ENCODE results near the gene HDAC4.

The HDAC4 gene

DNA sequence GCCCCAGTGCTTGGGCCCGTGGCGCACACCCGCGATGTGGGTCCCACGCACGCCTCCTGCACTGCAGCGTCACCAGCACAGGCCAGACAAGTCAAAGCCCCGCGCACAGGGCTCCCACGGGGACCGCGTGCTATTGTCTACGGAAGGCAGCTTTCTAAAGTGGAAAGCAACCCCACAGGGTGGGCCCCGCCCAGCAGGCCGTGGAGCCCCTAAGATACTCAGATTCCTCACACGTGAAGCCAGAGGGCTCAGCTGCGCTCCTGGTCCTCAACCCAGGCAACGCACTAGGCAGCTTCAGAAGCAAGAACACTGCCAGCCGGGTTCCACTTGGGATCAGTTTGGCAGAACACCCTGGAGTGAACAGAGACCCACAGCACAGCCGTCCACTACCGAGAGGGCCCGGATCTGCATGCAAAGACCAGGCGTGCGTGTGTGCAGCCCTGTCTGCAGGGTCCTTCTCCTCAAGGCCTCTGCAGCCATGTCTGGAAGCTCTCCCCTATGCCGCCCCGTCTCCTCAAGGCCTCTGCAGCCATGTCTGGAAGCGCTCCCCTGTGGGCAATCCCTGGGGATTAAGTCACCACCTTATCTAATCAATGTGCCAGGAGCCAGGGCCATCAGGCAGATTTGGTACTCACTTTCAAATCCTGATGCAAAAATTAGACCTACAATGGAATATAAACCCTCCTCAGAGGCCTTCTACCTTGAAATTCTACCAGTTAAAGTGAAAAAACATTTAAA is 231.3 kb downstream of the HDAC4 start:
- no peak for DNase-seq (ENCODE audit: low read depth in 2 of 2)

GRCh38 chr2:239168575-239168974 is 232.2 kb downstream of the HDAC4 start:
- DNase-seq (ENCODE audit: low read depth in 2 of 2), result no peak

DNA sequence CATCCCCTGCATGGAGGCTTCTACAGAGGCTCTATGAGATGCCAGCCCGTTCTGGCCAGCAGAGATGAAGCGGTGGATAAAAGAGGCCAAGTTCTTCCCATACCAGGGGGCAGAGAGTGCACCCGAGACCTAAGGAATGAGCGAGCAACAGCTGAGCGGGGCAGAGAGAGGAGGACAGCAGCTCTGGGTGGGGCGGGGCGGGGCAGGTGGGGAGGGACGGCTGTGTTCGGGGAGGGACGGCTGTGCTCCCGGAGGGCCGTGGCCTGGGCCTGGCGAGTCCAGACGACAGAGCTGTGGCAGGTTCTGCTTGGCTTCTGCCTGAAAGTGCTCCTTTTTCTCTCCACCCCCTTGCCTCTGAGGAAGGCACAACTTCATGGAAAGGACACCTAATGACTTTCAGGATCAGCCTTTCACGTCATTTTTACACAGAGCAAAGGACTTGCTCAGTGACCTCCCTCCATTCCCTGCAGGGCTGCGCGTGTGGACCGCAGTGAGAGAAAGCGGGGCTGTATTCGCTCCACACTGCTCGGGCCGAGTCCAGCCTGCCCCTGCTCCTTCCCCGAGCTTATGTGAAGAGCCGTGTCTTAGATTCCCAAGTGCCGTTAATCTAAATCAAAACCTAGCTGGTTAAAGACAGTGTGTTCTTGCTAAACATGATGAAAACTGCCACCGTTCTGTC is 232.9 kb downstream of the HDAC4 start:
- DNase-seq (ENCODE audit: low read depth in 2 of 2), result no peak

GRCh38 chr2:239167011-239167673 is 233.7 kb downstream of the HDAC4 start:
- DNase-seq (ENCODE audit: low read depth in 2 of 2), result no peak

DNA sequence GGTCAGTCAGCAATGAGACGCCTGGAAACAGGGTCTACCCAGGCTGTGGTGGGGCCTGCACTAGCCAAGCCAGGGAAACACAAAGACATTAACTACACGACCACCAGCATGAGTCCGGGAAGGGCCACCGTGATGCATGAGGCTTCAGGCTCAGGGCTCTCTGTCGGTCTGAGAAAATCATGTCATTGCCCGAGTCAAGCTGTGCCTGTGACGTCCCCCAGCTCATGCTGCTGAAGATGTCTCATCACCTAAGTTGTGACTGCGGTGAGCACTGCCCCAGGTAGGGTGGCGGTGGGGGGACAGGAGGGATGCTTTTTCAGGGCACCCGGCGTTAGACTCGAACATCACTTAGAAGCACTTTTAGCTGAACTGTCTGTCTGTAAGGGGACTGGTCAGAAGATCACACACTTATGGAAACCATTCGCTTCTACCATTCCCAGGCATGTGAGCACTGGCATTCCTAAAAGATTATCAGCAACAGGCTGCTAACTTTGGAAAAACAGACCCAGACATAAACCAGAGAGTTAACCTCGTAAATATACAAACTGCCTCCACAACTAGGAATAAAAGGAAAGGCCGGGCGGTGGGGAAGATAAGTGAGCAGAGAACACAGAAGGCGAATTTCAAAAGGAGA is 234.5 kb downstream of the HDAC4 start:
- no peak for DNase-seq (ENCODE audit: low read depth in 2 of 2)

DNA sequence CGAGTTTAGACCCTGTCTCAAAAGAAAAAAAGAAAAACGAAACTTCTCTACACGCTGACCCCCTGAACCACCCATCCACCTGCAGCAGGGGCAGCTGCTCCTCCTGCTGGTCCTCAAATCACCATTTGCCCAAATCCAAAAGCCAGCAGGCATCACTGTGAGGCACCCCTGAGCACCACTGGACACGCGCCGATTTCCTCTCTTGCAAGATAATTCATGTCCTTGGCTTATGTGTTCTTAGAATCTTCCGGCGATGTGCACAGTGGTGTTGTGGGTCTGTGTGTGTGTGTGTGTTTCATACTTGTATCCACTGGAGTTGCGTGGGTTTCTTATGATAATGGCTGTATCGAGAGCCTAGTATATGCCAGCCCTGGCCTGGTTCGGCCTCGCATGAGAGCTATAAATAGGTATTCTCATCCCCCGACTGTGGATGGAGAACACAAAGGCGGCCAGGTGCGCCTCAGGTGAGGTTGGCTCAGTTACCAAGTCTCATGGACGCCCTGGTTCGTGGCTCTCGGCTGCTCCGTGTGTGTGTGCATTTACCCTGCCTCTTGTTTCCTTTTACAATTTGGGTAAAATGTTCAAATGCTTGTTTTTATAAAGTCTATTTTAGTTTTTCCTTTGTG is 235.5 kb downstream of the HDAC4 start:
- no peak for DNase-seq (ENCODE audit: low read depth in 2 of 2)

GRCh38 chr2:239164335-239164871 is 236.4 kb downstream of the HDAC4 start:
- no peak for DNase-seq (ENCODE audit: low read depth in 2 of 2)

DNA sequence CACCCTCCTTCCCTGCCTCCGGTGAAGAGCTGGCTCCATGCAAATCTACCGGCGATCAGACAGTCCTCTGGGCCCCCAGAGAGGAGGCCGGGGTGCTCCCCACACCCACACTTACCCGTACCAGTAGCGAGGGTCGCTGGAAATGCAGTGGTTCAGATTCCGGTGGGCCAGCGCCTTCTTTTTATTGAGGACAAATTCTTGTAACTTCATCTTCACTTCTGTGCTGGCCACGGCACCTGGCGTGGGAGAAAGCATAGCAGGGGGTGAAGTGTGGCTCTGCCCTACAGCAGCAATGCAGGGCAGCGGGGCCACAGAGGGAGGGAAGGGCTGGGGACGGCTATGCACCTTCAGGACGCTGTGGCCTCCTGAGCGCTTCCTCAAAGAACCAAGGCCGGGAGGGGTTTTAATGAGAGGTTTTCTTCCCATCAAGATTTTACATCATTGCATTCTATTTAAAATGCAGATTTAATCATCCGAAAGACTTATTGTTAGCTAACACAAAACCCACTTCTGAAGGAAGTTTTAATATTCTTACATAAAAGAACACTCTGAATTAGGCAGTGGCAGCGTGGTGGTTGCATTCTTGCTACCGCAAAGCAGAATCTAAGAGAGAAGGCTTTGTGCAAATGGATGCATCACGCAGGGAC is 237.0 kb downstream of the HDAC4 start:
- no peak for DNase-seq (ENCODE audit: low read depth in 2 of 2)

GRCh38 chr2:239162976-239163687 is 237.7 kb downstream of the HDAC4 start:
- no peak for DNase-seq (ENCODE audit: low read depth in 2 of 2)

DNA sequence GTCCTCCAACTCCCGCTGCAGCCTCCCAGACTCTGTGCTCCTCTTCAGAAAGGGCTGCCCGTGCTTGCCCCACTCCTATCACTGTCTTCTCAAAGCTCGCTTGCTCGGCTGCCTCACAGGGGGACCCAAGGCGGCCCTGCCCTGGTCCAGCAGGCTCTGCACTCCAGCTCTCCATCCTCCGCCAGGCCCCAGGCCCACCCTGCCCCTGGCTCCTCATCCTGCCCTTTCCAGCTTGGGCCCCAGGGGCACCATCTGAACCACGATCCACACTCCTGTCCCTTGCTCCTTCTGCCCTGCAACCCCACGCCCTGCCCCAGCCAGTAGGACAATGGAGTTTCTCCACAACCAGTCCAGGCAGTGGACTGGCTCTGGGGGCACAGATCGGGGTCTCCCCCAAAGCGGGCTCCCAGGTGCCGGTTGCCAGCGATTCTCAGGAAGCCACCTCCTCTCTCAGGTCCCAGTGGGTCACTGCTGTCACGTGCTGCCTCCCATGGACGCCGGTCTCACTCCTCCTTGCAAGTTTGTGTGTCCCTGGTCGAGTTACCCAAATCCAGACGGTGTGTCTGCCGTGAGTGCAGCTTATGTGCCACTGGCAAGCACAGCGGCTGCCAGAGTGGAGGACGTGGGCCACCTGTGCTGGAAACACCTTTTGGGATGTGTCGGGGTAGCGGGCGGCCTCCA is 238.5 kb downstream of the HDAC4 start:
- DNase-seq (ENCODE audit: low read depth in 2 of 2), result no peak

- no peak for DNase-seq (ENCODE audit: low read depth in 2 of 2)
Observed at GRCh38 chr2:239161711-239162140, 239.1 kb downstream of the HDAC4 start.

DNA sequence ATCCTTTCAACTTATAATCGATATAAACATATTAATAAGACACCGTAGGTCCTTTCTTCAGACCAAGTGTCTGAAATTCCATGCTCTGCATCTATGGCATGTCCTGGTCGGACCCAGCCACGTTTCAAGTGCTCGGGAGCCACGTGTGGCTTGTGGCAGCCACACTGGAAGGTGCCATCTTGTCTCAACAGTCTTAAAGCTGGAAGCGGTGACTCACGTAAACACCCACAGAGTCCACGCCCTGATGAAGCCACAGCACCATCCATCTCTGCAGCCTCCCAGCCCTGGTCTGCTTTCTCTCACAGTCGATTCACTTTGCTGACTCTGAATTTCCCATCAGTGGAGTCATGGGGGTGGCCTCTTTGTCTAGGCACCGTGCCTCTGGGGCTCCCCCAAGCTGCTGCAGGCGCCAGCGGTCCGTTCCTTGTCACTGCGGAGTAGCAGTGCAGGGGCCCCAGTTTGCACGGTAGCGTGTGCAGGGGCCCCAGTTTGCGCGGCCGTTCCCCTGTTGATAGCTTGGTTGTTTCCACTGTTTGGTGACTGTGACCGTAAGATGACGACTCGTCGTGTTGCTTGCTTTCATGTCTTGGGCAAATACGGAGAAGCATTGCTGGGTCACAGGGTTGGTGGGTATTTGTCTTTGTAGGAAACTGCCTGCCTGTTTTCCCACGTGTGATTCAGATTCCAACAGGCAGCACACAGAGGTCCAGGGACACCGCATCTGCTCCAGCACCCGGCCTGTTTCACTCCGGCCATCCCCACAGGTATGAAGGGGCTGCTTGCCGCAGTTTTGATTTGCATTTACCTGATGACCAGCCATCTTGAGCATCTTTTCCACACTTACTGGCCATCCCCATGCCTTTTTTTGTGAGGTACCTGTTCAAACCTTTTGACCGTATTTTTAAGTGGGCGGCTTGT is 240.3 kb downstream of the HDAC4 start:
- no peak for DNase-seq (ENCODE audit: low read depth in 2 of 2)

- no peak for DNase-seq (ENCODE audit: low read depth in 2 of 2)
Observed at GRCh38 chr2:239159476-239159911, 241.3 kb downstream of the HDAC4 start.

GRCh38 chr2:239158641-239159475 is 242.0 kb downstream of the HDAC4 start:
- DNase-seq (ENCODE audit: low read depth in 2 of 2), result no peak

- DNase-seq (ENCODE audit: low read depth in 2 of 2), result no peak
Observed at GRCh38 chr2:239157771-239158170, 243.0 kb downstream of the HDAC4 start.

DNA sequence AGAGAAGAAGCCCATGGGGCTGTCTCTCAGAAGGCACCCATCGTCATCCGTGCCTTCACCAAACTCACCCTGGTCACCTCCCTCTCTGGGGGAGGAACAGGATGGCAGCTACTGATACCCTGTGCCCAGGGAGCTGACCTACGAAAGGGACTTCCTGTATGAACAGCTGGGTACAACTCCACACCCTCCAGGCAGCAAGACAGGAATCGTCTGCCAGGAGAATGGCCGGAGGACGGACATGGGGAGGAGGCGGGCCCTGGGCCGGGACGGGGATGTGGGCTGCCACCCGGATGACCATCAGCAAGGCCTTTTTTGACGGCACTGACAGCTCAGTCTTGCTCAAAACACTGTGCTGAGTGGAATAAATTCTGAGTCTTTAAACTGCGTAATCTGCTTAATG is 243.6 kb downstream of the HDAC4 start:
- no peak for DNase-seq (ENCODE audit: low read depth in 2 of 2)

DNA sequence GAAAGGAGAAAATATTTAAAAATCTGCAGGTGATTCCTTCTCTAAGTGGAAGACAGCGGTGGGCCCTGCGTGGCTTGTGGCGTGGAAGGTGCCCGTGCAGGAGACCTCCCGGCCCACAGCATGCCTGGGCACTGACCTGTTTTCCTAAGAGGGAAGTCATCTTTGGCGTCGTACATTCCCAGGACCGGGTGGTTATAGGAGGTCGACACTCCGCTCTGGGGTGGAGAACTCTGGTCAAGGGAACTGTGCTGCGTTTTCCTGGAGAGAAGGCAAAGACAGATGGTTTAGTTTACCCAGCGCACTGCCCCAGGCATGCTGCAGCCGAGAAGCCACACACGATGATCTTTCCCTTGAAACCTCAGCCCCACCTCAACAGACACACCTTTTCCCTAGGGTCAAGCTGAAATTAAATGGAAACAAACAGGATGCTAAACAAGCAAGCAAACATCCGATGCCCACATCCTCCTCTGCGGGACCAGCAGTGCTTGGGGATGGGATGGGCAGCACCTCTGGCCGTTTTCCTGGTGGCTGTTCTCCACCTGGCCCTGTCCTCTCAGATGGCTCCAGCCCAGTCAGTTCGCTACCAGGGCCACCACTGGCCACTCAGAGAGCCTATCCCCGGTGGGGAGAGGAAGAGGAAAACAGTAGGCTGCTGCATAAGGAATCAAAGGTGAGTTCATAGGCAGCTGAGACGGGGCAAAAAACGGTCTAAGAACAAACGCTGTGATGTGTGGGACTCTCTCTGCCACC is 244.1 kb downstream of the HDAC4 start:
- no peak for DNase-seq (ENCODE audit: low read depth in 2 of 2)

Measured in activated CD4-positive, alpha-beta T cell treated with anti-CD3 and anti-CD28 coated beads for 24 hours (primary cell).